ENCODE data around the gene PRPF38B.
"Not testable (repeated sequence)": the region's sequence is repeated elsewhere in the genome, so short reads cannot be mapped to it uniquely, and the experiment has no call there.

Gene PRPF38B, protein sequence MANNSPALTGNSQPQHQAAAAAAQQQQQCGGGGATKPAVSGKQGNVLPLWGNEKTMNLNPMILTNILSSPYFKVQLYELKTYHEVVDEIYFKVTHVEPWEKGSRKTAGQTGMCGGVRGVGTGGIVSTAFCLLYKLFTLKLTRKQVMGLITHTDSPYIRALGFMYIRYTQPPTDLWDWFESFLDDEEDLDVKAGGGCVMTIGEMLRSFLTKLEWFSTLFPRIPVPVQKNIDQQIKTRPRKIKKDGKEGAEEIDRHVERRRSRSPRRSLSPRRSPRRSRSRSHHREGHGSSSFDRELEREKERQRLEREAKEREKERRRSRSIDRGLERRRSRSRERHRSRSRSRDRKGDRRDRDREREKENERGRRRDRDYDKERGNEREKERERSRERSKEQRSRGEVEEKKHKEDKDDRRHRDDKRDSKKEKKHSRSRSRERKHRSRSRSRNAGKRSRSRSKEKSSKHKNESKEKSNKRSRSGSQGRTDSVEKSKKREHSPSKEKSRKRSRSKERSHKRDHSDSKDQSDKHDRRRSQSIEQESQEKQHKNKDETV

DNA sequence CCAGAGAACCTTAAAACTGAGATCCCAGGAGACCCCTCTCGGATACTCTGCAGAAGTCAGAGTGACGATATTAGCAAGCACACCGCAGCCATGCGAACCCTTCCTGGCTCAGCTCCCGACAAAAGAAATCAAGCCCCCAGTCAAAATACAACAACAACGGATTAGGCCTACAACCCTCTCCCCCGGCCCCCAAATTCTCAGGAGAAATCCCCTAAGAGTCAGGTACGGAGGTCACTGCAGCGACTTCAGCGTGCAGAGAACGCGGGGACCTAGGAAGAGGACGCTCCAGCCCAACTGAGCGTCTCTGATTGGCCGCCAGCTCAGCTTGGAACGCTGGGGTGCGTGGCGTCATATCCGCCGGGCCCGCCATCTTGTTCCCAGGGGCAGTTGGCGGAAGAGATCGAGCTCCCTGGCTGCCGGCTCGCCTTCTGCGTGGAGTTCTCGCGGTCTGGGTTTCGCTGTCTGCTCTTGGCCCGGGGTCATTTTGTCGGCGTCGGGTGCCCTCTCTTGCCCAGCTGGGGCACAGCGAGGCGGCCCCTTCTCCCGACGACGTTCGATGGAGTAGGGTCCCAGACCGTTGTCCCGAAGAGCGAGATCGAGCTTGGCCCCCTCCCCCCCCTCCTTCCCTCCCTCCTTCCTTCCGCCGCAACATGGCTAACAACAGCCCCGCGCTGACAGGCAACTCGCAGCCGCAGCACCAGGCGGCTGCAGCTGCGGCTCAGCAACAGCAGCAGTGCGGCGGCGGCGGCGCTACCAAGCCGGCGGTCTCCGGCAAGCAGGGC, at the start of gene PRPF38B:
PRPF38B (plus strand) TSS at position 369 of the 782 bp plus-strand sequence; CDS start at position 651, 282 bp downstream.
- peak; percentile 87 for DNase-seq

DNA sequence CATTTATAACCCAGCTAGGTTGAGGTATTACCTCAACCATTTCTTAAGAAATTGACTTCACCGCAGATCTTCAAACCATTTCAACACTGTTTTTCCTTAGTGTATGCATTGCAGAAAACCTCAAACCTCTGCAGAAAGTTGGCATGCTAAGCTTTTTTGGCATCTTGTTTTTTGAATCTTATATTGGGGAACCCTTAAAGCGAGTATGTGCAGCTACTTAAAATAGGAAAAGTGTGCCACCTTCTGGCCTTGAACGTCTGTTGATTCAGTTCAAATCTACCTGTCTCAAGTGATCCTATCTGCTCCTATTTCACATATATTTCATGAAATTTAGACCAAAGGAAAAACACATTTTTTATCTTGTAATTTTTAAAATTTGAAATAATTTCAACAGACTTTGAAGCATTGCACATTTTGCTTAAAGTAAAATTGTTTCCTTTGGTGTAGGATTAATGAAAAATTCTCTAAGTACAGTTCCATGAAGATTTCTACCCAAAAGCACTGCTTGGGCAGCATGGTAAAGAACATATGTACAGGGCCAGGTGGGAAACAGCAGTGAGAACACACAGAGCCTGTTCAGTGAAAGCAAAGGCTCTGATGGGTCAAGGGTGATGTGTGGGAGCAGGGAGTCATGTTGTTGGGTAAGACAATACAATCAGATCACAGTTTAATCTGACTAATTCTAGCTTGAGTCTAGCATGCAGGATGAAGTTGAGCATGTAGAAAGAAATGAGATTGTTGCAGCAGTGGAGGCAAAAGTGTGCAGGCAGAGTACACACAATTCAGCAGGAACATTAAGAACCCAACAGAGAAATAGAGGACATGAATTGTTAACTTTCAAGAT, 48.4 kb upstream of the PRPF38B start:
- peak; percentile 43 for DNase-seq

DNA sequence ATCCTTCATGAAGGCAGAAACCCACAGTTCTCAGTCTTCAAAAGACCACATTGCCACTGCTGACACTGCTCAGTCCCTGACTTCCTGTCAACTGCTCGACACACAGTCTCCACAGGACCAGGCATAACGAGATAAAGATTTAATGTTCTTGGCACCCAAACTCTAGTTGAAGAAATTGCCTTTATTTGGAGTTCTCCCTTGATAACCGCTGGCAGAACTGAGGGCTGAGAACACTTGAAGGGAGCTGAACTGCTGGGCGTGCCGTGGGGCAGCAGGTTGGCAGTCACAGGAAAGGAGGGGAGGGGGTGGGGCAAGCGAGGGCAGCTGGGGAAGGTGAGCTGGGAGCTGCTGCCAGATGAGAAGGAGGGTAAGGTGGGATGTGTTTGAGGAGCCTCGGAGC, 47.1 kb upstream of the PRPF38B start:
- DNase-seq, result no peak

DNA sequence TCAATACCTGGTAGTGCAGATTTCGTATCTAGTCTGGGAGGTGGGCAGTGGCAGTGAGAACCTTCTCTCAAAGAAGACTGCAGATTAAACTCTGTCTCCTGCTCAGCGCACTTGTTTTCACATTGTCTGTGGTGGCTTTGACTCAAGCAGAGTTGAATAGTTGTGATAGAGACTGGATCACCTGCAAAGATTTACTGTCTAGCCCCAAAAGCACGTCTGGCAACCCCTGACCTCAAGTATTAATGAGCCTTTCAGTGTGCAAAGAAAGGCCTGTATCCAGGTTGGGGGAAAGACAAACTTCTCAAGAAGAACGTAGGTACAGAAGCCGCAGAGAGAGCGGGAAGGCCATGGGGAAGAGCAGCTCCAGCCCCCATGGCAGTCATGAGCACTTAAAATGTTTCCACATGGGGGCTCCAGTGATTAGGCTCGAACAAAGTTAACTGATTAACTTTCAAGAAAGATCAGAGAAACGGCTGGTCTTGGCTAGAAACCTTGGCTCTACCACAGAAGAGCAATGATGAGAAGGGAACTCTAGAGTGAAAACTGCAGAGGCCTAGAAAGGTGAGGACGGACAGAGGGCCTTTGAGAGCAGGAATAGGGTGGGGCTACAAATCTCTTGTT, 46.4 kb upstream of the PRPF38B start:
- no peak for DNase-seq

DNA sequence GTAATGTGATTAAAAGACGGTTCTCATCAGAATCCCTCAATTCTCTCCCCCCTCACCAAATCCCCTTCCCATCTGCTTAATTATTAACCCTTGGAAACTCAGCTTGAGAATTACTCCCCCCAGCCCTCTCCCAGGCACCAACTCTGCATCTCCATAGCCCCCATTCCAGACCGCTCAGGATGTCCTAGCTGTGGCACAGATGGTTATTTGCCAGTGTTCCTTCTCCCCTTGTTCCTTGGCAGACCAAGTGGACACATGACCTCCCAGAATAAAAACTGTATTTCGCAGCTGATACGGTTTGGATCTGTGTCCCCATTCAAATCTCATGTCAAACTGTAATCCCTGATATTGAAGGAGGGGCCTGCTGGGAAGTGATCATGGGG, 45.9 kb upstream of the PRPF38B start:
- DNase-seq, result no peak

DNA sequence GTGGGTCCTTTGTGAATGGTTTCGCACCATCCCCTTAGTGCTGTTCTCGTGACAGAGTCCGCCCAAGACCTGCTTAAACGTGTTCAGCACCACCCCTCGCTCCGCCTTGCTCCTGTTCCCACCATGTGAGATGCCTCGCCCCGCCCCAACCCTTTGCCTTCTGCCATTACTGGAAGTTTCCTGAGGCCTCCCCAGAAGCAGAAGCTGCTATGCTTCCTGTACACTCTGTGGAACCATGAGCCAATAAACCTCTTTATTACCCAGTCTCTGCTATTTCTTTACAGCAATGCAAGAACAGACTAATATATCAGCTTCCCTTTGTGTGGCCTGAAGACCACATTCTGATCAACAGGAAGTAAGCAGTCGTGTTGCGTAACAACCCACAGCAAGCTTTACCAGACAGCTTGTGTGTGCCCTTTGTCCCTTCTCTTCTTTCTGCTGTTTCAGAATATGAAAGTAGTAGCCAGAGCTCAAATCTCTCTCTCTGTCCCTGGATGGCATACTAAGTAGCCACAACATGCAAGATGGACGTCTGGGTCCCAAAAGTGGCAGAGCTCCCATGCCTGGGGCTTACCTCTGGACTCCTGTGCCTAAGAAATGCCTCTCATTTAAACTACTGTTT, 45.4 kb upstream of the PRPF38B start:
- DNase-seq, result no peak

DNA sequence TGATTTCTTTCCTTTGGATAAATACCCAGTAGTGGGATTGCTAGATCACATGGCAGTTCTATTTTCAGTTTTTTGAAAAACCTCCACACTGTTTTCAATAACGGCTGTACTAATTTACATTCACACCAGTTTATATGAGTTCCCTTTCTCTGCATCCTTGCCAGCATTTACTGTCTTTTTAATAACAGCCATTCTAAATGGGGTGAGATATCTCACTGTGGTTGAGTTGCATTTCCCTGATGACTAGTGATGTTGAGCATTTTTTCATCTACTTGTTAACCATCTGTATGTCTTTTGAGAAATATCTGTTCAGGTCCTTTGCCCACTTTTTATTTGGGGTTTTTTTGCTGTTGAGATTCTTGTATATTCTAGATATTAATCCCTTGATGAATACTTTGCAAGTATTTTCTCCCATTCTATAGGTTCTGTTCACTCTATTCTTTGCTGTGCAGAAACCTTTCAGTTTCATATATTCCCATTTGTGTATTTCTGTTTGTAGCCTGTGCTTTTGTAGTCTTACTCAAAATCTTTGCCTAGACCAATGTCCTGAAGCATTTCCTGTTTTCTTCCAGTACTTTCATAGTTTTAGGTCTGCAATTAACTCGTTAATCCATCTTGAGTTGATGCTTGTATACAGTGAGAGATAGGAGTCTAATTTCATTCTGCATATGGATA, 38.5 kb upstream of the PRPF38B start:
- no peak for DNase-seq

DNA sequence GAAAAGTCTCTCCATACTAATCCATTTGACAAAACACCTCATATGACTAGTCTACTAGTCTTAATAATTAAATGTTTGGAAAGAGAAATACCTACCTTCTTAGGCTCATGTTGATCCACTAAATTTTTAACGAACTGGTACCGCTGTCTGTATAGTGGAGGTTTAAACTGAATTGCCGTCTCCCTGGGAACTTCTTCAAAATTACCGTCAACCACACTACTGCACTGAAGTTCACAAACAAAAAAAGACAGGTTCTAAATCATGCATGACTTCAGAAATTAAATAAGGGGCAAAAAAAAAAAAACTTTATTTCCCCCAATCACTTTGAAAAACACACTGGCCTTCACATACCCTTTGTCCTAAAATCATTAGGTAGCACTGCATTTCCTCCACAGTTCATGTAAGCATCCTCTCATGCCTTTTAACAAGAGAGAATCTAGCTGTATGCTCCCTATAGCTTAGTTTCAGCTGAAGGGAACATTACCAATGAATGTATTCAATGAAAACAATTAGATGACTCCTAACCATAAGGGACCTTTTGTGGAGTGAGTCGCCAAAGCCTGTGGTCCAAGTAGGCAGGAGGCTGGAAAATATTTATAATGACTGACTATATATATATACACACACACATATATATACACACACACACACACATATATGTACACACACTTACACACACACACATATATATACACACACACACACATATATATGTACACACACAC, 34.6 kb upstream of the PRPF38B start:
- DNase-seq, result no peak

DNA sequence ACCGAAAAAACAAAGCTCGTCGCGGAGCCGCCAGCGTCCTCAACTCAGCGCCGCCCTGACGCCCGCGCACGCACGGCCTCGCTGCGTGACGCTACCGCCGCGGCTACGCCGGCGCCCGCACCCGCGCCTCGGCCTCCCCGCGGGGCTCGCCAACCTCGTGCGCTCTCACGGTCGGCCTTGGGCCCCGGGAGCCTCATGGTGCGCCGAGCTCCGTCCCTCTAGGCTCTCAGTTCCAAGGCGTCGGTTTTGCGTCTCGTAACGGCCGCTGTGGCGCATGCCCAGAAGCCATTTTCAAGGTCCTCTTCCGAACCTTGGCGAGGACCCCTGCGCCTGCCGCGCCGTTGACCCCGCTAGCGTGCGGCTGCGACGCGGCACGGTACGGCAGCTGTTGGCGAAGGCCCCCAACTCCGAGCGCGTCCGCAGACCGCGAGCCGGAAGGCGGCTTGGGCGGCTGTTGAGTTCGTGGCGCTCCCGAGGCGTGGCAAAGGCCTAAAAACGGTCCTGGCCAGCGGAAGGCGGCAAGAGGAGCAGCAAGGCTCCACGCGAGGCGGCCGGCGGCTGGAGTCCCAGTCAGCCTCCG, 31.0 kb upstream of the PRPF38B start, which contains the start of gene HENMT1:
HENMT1 (minus strand) TSS at position 64 of the 580 bp plus-strand sequence. CDS start 1,209 bp downstream, outside the sequence.
- DNase-seq, result peak; percentile 66

DNA sequence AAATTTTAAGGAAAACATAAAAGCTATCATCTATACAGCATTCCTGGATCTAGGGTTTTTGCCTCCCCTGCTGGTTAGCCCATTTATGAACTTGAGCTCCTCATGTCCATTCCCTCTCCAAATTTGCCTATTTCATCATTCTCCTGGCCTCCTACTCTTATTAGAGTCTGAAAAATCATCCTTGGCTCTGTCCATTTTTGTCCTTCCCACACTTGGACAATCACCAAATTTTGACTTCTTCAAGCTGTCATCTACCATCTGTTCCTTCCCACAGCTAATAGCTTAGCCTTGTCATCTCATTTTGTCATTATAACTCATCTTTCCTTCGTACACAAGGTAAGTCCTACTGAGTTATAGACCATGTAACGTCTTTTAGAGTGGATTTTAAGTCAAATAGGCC, 29.0 kb upstream of the PRPF38B start:
- DNase-seq, result no peak

DNA sequence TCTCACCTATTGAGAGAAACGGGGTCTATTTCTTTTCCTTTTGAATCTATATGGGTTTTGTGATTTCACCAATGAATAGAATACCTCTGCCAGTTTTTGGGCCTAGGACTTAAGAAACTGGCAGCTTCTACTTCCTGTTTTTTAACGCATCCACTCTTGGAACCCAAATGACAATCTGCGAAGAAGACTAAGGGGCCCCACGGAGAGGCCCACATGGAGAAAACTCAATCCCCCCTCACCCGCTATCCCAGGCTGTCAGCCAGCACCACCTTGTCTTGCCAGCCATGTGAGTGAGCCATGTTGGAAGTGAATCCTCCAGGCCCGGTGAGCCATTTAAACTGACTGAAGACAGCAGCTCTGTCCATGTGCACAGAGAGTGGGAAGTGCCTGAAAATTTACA, 27.6 kb upstream of the PRPF38B start:
- no peak for DNase-seq

DNA sequence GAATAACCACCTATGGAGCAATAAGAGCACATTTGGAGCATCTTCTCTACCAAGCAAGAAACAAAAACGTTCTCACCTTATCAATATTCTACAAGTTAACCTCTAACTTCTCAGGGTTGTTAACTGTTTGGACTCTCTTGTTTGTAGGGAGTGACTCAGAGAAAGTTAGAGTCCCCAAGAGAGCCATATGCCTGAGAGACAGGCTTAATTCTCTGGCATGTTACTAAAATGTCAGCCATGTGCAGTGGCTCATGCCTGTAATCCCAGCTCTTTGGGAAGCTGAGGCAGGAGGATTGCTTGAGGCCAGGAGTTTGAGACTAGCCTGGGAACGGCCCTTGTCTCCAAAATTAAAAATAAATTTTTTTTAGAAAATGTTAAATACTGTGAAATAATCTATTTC, 27.0 kb upstream of the PRPF38B start:
- DNase-seq, result no peak

DNA sequence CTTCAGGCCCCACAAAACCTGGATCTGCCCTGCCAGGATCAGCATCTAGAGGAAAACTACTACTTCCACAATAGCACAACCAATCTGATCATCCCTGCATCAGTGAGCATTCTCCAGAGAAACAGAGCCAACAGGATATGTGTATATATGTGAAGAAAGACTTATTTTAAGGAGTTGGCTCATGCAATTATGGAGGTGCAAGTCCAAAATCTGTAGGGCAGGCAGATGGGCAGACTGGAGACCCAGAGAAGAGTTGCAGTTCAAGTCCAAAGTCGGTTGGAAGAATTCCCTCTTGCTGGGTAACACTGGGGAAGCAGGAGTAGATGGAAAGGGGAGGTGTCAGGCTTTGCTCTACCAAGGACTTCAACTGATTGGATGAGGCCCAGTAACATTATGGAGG, 26.3 kb upstream of the PRPF38B start:
- DNase-seq, result no peak

DNA sequence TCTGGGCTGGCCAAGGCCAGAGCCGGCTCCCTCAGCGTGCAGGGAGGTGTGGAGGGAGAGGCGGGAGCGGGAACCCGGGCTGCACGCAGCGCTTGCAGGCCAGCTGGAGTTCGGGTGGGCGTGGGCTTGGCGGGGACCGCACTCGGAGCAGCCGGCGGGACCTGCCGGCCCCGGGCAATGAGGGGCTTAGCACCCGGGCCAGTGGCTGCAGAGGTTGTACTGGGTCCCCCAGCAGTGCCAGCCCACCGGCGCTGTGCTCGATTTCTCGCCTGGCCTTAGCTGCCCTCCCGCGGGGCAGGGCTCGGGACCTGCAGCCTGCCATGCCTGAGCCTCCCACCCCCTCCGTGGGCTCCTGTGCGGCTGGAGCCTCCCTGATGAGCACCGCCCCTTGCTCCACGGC, 24.7 kb upstream of the PRPF38B start:
- not testable (repeated sequence) for DNase-seq

DNA sequence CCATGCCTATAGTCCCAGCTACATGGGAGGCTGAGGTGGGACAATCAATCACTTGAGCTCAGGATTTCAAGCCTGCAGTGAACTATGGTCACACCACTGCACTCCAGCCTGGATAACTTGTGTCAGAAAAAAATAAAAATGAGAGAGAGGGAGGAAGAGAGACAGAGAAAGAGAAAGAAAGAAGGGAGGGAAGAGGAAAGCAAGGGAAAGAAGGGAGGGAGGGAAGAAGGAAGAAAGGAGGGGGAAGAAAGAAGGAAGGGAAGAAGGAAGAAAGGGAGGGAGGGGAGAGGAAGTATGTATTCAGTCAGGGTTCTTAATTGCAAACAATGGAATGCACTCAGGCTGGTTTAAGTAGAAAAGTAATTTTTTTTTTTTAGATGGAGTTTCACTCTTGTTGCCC, 23.3 kb upstream of the PRPF38B start:
- DNase-seq, result no peak

DNA sequence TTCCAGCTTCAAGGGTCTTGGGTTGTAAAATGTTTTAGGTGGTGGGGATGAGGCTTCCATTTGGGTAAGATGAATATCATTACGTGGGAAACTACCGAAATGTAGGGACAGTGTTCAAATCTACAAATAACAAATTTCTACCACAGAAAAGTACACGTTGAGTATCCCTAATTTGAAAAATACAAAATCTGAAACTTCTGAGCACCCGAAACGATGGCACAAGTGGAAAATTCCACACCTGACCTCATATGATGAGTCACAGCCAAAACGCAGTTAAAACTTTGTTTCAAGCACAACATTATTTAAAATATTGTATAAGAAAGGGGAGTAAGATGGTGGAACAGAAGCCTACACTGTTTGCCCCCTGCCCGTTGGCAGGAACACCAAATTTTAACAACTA, 22.4 kb upstream of the PRPF38B start:
- no peak for DNase-seq

DNA sequence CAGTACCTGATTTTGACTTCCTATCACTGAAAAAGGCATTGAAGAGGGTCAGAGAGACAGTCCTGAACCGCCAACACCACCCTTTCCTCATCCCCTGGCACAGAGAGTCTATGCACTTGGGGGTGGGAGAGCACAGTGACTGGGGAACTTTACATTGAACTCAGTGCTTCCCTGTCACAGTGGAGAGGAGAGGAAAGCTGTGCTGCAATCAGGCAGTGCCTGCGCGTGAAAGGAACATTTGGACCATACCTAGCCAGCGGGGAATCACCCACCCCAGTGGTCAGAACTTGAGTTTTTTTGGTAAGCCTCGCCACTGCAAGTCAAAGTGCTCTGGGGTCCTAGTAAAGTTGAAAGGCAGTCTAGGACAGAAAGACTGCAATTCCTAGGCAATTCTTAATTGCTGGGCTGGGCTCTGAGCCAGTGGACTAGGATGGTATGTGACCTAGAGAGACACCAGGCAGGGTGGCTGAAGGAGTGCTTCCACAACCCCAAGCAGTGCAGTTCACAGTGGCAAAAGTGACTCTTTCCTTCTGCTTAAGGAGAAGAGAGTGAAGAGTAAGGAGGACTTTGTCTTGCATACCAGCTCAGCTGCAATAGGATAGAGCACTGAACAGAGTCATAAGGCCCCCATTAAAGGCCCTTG, 21.9 kb upstream of the PRPF38B start:
- no peak for DNase-seq

DNA sequence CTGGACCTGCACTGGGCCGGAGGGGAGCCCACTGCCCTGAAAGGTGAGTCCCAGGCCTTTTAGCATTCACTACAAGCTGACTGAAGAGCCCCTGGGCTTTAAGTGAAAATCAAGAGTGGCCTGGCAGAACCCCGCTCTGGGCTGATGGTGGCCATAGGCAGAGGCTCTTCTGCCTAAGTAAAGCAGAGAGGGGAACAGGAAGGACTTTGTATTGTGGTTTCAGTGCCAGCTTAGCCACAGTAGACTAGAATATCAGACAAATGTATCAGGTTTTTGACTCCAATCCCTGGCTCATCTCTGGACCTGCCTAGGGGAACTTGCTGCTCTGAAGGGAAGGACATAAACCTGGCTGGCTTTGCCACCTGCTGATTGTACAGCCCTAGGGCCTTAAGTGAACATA, 21.0 kb upstream of the PRPF38B start:
- DNase-seq, result no peak

DNA sequence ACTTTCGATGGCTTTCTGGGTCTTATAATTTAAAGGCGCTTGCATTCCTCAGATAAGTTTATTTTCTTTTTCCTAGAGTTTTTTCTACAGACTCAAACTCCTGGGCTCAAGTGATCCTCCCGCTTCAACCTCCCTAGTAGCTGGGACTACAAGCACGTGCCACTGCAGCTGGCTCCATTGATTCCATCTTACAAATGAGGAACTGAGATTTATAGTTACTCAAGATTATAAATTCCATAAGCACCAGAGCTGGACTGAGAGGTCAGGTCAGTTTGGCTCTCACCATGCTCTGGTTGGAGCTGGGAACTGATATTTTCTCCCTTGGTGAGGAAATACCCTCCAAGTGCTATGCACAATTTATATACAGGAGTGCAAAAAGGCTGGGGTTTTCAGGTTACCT, 13.4 kb upstream of the PRPF38B start:
- DNase-seq, result no peak
